HCT116 (cell line): ENCODE results near the gene TMEM9. TPM values are rescaled to one million over a fixed set of nuclear protein-coding genes. Genes with fewer than 3 reads are reported as not detected.

Source experiments
- ATAC-seq: fragments of 200-7000 bp; cut with Tn5 transposase; 2 replicates; pipeline ENCODE4 v1.9.1; 2020; ENCODE audit warnings: mild to moderate bottlenecking, moderate library complexity
- BruUV-seq: library from RNA; stranded (reverse); fragments of 400-500 nt; replicated peaks from 2 replicates; lab custom pipeline; 2021; lab: Mats Ljungman, UMichigan
- CTCF ChIA-PET: fragments of 300-600 bp; sonication (Branson Sonifier 250); formaldehyde crosslinking; loops from one replicate; lab custom pipeline; 2021; ENCODE audit warnings: antibody characterized with exemption; lab: Charles Lee
- POLR2A ChIA-PET: fragments of 300-600, 350-600 bp; sonication (Branson Sonifier 250); formaldehyde crosslinking; loops from one replicate; lab custom pipeline; 2021; ENCODE audit warnings: antibody characterized with exemption; lab: Charles Lee
- RAD21 ChIA-PET, 2 experiments: fragments of 300-600 bp; sonication (Branson Sonifier 250); formaldehyde crosslinking; loops; one replicate each; lab custom pipeline; 2023; ENCODE audit warnings: low total read pairs in 2 of 2; ENCODE audit not compliant: uncharacterized antibody in 2 of 2, unreplicated experiment in 2 of 2, low non-redundant PET in 1 of 2; lab: Charles Lee
- DNase-seq: peaks from one replicate; pipeline ENCODE4 v3.0.0-alpha.2; 2010; ENCODE audit warnings: low read depth, low spot score
- H2AFZ ChIP-seq: fragments of 200-600 bp; shearing (Covaris generic), sonication (generic); 2 replicates; pipeline ENCODE4 v1.6.1; 2017; ENCODE audit warnings: low read depth, mixed run types, mixed read lengths, antibody characterized with exemption, low read length; ENCODE audit not compliant: poor library complexity, severe bottlenecking
- H3K27ac ChIP-seq: 2 replicates; pipeline ENCODE4 v1.5.1; 2012; ENCODE audit warnings: low read depth, low read length
- H3K27me3 ChIP-seq: fragments of 200-600 bp; sonication (generic); 2 replicates; pipeline ENCODE4 v1.6.1; 2016; ENCODE audit warnings: mixed run types, low read length, mixed read lengths; ENCODE audit not compliant: insufficient read depth
- H3K36me3 ChIP-seq, 2 experiments: fragments of 200-500 bp in 1 of 2; fragments of 200-600 bp in 1 of 2; sonication (Bioruptor generic) in 1 of 2; sonication (generic) in 1 of 2; 2 replicates each; pipeline versions ENCODE4 v1.5.1 to v1.6.1; 2014 to 2016; ENCODE audit warnings: low read length in 2 of 2, inconsistent platforms in 1 of 2, mixed read lengths in 1 of 2, mixed run types in 1 of 2; ENCODE audit not compliant: insufficient read depth in 2 of 2, control insufficient read depth in 1 of 2
- H3K4me1 ChIP-seq, 2 experiments: fragments of 200-600 bp in 1 of 2; sonication (generic) in 1 of 2; 2 replicates each; pipeline versions ENCODE4 v1.5.1 to v1.6.1; 2012 to 2017; ENCODE audit warnings: low read length in 2 of 2, inconsistent platforms in 1 of 2, mild to moderate bottlenecking in 1 of 2, mixed read lengths in 1 of 2, mixed run types in 1 of 2, moderate library complexity in 1 of 2; ENCODE audit not compliant: insufficient read depth in 2 of 2, control insufficient read depth in 1 of 2
- H3K4me2 ChIP-seq: fragments of 200-600 bp; sonication (generic); 2 replicates; pipeline ENCODE4 v1.6.1; 2017; ENCODE audit warnings: mixed run types, low read length, mixed read lengths
- H3K4me3 ChIP-seq, 2 experiments: fragments of 200-600 bp in 1 of 2; sonication (generic) in 1 of 2; replicated peaks in 1 of 2; 2 replicates each; pipeline ENCODE4 v1.5.1; 2011 to 2016; ENCODE audit warnings: low read length in 2 of 2, control low read depth in 1 of 2, low read depth in 1 of 2, mild to moderate bottlenecking in 1 of 2, mixed read lengths in 1 of 2, mixed run types in 1 of 2
- H3K79me2 ChIP-seq: fragments of 200-600 bp; sonication (generic); 2 replicates; pipeline ENCODE4 v1.6.1; 2017; ENCODE audit warnings: mild to moderate bottlenecking, mixed run types, low read length, moderate library complexity, mixed read lengths; ENCODE audit not compliant: insufficient read depth
- H3K9ac ChIP-seq: fragments of 200-600 bp; sonication (generic); 2 replicates; pipeline ENCODE4 v1.6.1; 2016; ENCODE audit warnings: low read length, mixed read lengths
- H3K9me2 ChIP-seq: fragments of 200-600 bp; sonication (generic), shearing (Covaris generic); 2 replicates; pipeline ENCODE4 v1.6.1; 2017; ENCODE audit warnings: mixed run types, mild to moderate bottlenecking, moderate library complexity; ENCODE audit not compliant: insufficient read depth
- H3K9me3 ChIP-seq, 2 experiments: fragments of 200-500 bp in 1 of 2; fragments of 200-600 bp in 1 of 2; sonication (Bioruptor generic) in 1 of 2; sonication (generic) in 1 of 2; 2 replicates each; pipeline ENCODE4 v1.6.1; 2014 to 2017; ENCODE audit warnings: low read length in 2 of 2, mixed read lengths in 2 of 2, inconsistent platforms in 1 of 2, low read depth in 1 of 2, mild to moderate bottlenecking in 1 of 2, mixed run types in 1 of 2, moderate library complexity in 1 of 2; ENCODE audit not compliant: control insufficient read depth in 1 of 2, insufficient read depth in 1 of 2
- H4K20me1 ChIP-seq: fragments of 200-600 bp; sonication (generic), shearing (Covaris generic); 2 replicates; pipeline ENCODE4 v1.6.1; 2017; ENCODE audit warnings: mixed run types, mild to moderate bottlenecking, moderate library complexity; ENCODE audit not compliant: insufficient read depth
- CBX3 ChIP-seq: IDR thresholded peaks from 2 replicates; pipeline ENCODE4 v1.6.1; 2012; ENCODE audit warnings: low read depth
- CTCF ChIP-seq, 3 experiments: fragments of 200-600 bp in 1 of 3; sonication (generic) in 1 of 3; IDR thresholded peaks in 2 of 3; conservative IDR thresholded peaks in 1 of 3; 2 replicates each; pipeline ENCODE4 v1.5.1; 2012 to 2017; ENCODE audit warnings: low read depth in 2 of 3, low read length in 2 of 3, antibody characterized with exemption in 1 of 3, borderline replicate concordance in 1 of 3, control low read depth in 1 of 3, mild to moderate bottlenecking in 1 of 3, mixed read lengths in 1 of 3, mixed run types in 1 of 3, moderate library complexity in 1 of 3; ENCODE audit not compliant: insufficient read depth in 1 of 3
- EGR1 ChIP-seq: IDR thresholded peaks from 2 replicates; pipeline ENCODE4 v1.6.1; 2012; ENCODE audit warnings: low read depth
- JUND ChIP-seq: IDR thresholded peaks from 2 replicates; pipeline ENCODE4 v1.6.1; 2012
- REST ChIP-seq: IDR thresholded peaks from 2 replicates; pipeline ENCODE4 v1.6.1; 2012; ENCODE audit warnings: low read depth
- SIN3A ChIP-seq: IDR thresholded peaks from 2 replicates; pipeline ENCODE4 v1.6.1; 2012; ENCODE audit warnings: low read depth
- SP1 ChIP-seq: IDR thresholded peaks from 2 replicates; pipeline ENCODE4 v1.6.1; 2012; ENCODE audit warnings: low read depth
- SRF ChIP-seq: IDR thresholded peaks from 2 replicates; pipeline ENCODE4 v1.6.1; 2012; ENCODE audit warnings: low read depth
- ZNF274 ChIP-seq: fragments of 200-500 bp; sonication (Bioruptor generic); IDR thresholded peaks from 2 replicates; pipeline ENCODE4 v1.6.1; 2014; ENCODE audit warnings: mild to moderate bottlenecking, low read depth, low read length, inconsistent platforms
- intact Hi-C: fragments of 100-400 bp; cut with micrococcal nuclease; formaldehyde crosslinking; loops from 2 replicates; pipeline ENCODE4 v1.10.0; 2022
- total RNA-seq: library from RNA; stranded (reverse); gene quantifications from one replicate; pipeline ENCODE4 v1.2.1, GENCODE V29; 2021; ENCODE audit not compliant: unreplicated experiment
- TF ChIP-seq, protein P1 (sequence below): IDR thresholded peaks from 2 replicates; pipeline ENCODE4 v1.6.1; 2011; ENCODE audit warnings: mild to moderate bottlenecking, low read length, moderate library complexity; ENCODE audit not compliant: insufficient replicate concordance; ENCODE audit errors: extremely low read depth

Gene TMEM9
- total RNA-seq, 1 experiment from 2014 or later: 66.3 TPM

- Histone ChIP-seq H3K9me3 (no peaks in the 10 kb centered on the region), H3K9ac (no peak overlapping the region), H3K27ac (no peak overlapping the region), H3K27me3 (no peaks in the 10 kb centered on the region), H3K4me1 (peaks cover 9 to 16% of the 10 kb centered on the region in 2 experiments), H3K4me3 (no peak overlapping the region), H3K9me2 (no peaks in the 10 kb centered on the region), H4K20me1 (no peaks in the 10 kb centered on the region), H3K4me2 (no peak overlapping the region), H2AFZ (no peak overlapping the region), H3K79me2 (no peaks in the 10 kb centered on the region), H3K36me3 (no peaks in the 10 kb centered on the region)
- no TSS peak for BruUV-seq
- intact Hi-C loops: no loop called here
- ChIA-PET CTCF (interaction anchor here (1.0 to 1.1 kb wide), 2 partner anchors 15 to 54 kb away, joined by 3 read pairs; partner anchors contain the start of gene TMEM9), POLR2A (interaction anchor here (0.6 to 1.2 kb wide), 2 partner anchors 15 to 148 kb away, joined by 4 to 6 read pairs; partner anchors contain the start of gene TMEM9), RAD21 (no interaction called here)
- ATAC-seq (no peak), DNase-seq (no peak)
- no peak for TF ChIP-seq JUND
- no peak for TF ChIP-seq CBX3
- TF ChIP-seq SRF: no peak
- no peak for TF ChIP-seq EGR1
Measured at GRCh38 chr1:201169203-201169602, 14.9 kb upstream of the TMEM9 start.

- no peaks in the 10 kb centered on the region for H3K27me3 ChIP-seq
- H3K4me3 ChIP-seq: no peak overlapping the region
- intact Hi-C loops: no loop called here
- H3K36me3 ChIP-seq: no peaks in the 10 kb centered on the region
- no peak overlapping the region for H2AFZ ChIP-seq
- H3K4me1 ChIP-seq: peaks cover 9 to 16% of the 10 kb centered on the region in 2 experiments
- no peaks in the 10 kb centered on the region for H3K9me2 ChIP-seq
- ATAC-seq (no peak), DNase-seq (no peak)
- H4K20me1 ChIP-seq: no peaks in the 10 kb centered on the region
- no peak overlapping the region for H3K9ac ChIP-seq
- ChIA-PET CTCF (interaction anchor here (1.3 kb wide), 1 partner anchor 8 kb away, joined by 3 read pairs; no protein-coding TSS in a partner anchor), POLR2A (no interaction called here), RAD21 (no interaction called here)
- H3K79me2 ChIP-seq: no peaks in the 10 kb centered on the region
- no TSS peak for BruUV-seq
- H3K9me3 ChIP-seq: no peaks in the 10 kb centered on the region
- H3K27ac ChIP-seq: no peak overlapping the region
- no peak overlapping the region for H3K4me2 ChIP-seq
- TF ChIP-seq SP1: no peak
- no peak for TF ChIP-seq SIN3A
- TF ChIP-seq, protein P1, sequence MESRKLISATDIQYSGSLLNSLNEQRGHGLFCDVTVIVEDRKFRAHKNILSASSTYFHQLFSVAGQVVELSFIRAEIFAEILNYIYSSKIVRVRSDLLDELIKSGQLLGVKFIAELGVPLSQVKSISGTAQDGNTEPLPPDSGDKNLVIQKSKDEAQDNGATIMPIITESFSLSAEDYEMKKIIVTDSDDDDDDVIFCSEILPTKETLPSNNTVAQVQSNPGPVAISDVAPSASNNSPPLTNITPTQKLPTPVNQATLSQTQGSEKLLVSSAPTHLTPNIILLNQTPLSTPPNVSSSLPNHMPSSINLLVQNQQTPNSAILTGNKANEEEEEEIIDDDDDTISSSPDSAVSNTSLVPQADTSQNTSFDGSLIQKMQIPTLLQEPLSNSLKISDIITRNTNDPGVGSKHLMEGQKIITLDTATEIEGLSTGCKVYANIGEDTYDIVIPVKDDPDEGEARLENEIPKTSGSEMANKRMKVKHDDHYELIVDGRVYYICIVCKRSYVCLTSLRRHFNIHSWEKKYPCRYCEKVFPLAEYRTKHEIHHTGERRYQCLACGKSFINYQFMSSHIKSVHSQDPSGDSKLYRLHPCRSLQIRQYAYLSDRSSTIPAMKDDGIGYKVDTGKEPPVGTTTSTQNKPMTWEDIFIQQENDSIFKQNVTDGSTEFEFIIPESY: no peak
- TF ChIP-seq SRF: no peak
- TF ChIP-seq REST: no peak
- no peak for TF ChIP-seq ZNF274
- no peak for TF ChIP-seq CTCF (IDR thresholded peaks at IDR 0.05 in 2 of 3, conservative IDR thresholded peaks at IDR 0.05 in 1 of 3; ENCODE audit: borderline replicate concordance in 1 of 3, insufficient read depth in 1 of 3, low read depth in 2 of 3, low read length in 2 of 3)
Measured at GRCh38 chr1:201167041-201167991, 13.0 kb upstream of the TMEM9 start.
